Keratinocyte (primary cell): Measurements from ENCODE around the gene AWAT2. TPM values are rescaled to one million over a fixed set of nuclear protein-coding genes. Genes with fewer than 3 reads are reported as not detected.

ENCODE experiments used
- DNase-seq: peaks from one replicate; pipeline ENCODE4 v3.0.0-alpha.2; 2011; ENCODE audit warnings: low read depth, missing footprints, low spot score
- FAIRE-seq: peaks from 2 replicates; lab custom pipeline; 2011; peaks lifted over from hg19 to GRCh38; lab: Jason Lieb, UNC
- H2AFZ ChIP-seq: 2 replicates; pipeline ENCODE4 v1.6.0; 2012; ENCODE audit warnings: low read length, control low read depth, inconsistent platforms; ENCODE audit not compliant: control insufficient read depth
- H3K27ac ChIP-seq: 2 replicates; pipeline ENCODE4 v1.5.1; 2011; ENCODE audit warnings: low read length; ENCODE audit not compliant: control insufficient read depth, insufficient read depth
- H3K27me3 ChIP-seq: 3 replicates; pipeline ENCODE4 v1.6.0; 2011; ENCODE audit warnings: low read length; ENCODE audit not compliant: control insufficient read depth, insufficient read depth; ENCODE audit errors: extremely low read depth
- H3K36me3 ChIP-seq, 2 experiments: 2 replicates in 1 of 2; 3 replicates in 1 of 2; pipeline ENCODE4 v1.5.1; 2011; ENCODE audit warnings: low read length in 2 of 2, mild to moderate bottlenecking in 1 of 2; ENCODE audit not compliant: control insufficient read depth in 2 of 2, insufficient read depth in 2 of 2; ENCODE audit errors: extremely low read depth in 1 of 2
- H3K4me1 ChIP-seq: 3 replicates; pipeline ENCODE4 v1.5.1; 2011; ENCODE audit warnings: low read length; ENCODE audit not compliant: control insufficient read depth, insufficient read depth; ENCODE audit errors: extremely low read depth
- H3K4me2 ChIP-seq: 3 replicates; pipeline ENCODE4 v1.6.0; 2011; ENCODE audit warnings: low read depth, low read length; ENCODE audit not compliant: control insufficient read depth, insufficient read depth; ENCODE audit errors: extremely low read depth
- H3K4me3 ChIP-seq, 3 experiments: fragments of 200-600 bp in 1 of 3; sonication (generic) in 1 of 3; 2 replicates in 2 of 3; 3 replicates in 1 of 3; pipeline ENCODE4 v1.5.1; 2011 to 2016; ENCODE audit warnings: low read length in 3 of 3, mild to moderate bottlenecking in 3 of 3, control low read depth in 2 of 3, inconsistent platforms in 1 of 3, low read depth in 1 of 3, mixed read lengths in 1 of 3, mixed run types in 1 of 3, moderate library complexity in 1 of 3; ENCODE audit not compliant: control insufficient read depth in 2 of 3, insufficient read depth in 2 of 3; ENCODE audit errors: extremely low read depth in 1 of 3
- H3K79me2 ChIP-seq: 2 replicates; pipeline ENCODE4 v1.6.0; 2012; ENCODE audit warnings: low read length; ENCODE audit not compliant: control insufficient read depth, insufficient read depth
- H3K9ac ChIP-seq: 3 replicates; pipeline ENCODE4 v1.6.0; 2011; ENCODE audit warnings: low read length; ENCODE audit not compliant: control insufficient read depth, insufficient read depth; ENCODE audit errors: extremely low read depth
- H3K9me1 ChIP-seq: 3 replicates; pipeline ENCODE4 v1.6.0; 2011; ENCODE audit warnings: low read length; ENCODE audit not compliant: control insufficient read depth, insufficient read depth; ENCODE audit errors: extremely low read depth
- H3K9me3 ChIP-seq: 2 replicates; pipeline ENCODE4 v1.5.1; 2012; ENCODE audit warnings: low read depth, low read length; ENCODE audit not compliant: control insufficient read depth
- H4K20me1 ChIP-seq: 3 replicates; pipeline ENCODE4 v1.6.0; 2011; ENCODE audit warnings: low read length; ENCODE audit not compliant: control insufficient read depth, insufficient read depth; ENCODE audit errors: extremely low read depth
- EZH2 ChIP-seq: IDR thresholded peaks from one replicate; pipeline ENCODE4 v1.6.1; 2012; ENCODE audit warnings: inconsistent platforms, mild to moderate bottlenecking, low read length, moderate library complexity
- dilution Hi-C: fragments of 300-500 bp; cut with MboI; formaldehyde crosslinking; loops from one replicate; pipeline ENCODE4 v1.7.0; 2020; ENCODE audit warnings: low sequenced_read_pairs; ENCODE audit not compliant: extremely low pct_ligation_motif_present
- polyA plus RNA-seq, 5 experiments: library from polyadenylated mRNA; depleted of rRNA in 3 of 5; stranded (reverse) in 3 of 5; stranded (forward) in 1 of 5; unstranded in 1 of 5; fragments of >200 nt; gene quantifications; 1 replicate in 1 of 5; 2 replicates in 3 of 5; 3 replicates in 1 of 5; pipeline versions ENCODE4 v1.2.1 to v1.2.3, GENCODE V29; 2011 to 2012; ENCODE audit warnings: missing spikeins in 2 of 5, low read depth in 1 of 5, low replicate concordance in 1 of 5
- TF ChIP-seq, protein P1 (sequence below), 3 experiments: IDR thresholded peaks in 1 of 3; conservative IDR thresholded peaks in 1 of 3; optimal IDR thresholded peaks in 1 of 3; 2 replicates in 2 of 3; 3 replicates in 1 of 3; pipeline versions ENCODE3 to v1.5.1; 2011; ENCODE audit warnings: low read length in 3 of 3, mild to moderate bottlenecking in 3 of 3, moderate library complexity in 2 of 3, control low read depth in 1 of 3, inconsistent platforms in 1 of 3; ENCODE audit not compliant: insufficient read depth in 2 of 3; ENCODE audit errors: extremely low read depth in 1 of 3

Gene AWAT2
- polyA plus RNA-seq, 1 donor (not counting 4 experiments of a cell fraction or from before 2014, with no cell fraction given), result not detected

DNA sequence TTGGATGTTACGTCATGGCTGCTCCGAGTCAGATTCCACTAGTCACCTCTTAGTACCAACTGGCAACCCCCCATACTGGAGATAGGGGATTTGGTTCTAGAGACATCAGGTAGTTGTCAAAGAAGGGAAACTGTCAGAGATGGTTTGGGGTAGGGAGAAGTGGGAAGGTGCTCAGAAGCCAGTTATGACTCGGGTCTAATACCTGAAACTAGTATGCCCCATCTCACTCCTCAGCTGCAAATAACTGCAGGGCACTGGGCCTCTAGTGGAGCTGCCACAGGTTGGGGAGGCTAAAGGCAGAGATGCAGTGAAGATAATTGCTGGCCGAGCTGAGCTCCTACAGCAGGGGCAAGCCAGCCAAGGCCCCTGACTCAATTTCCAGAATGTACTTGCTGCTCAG lies 42.5 kb upstream of the AWAT2 start:
- Histone ChIP-seq H3K79me2 (no peaks in the 10 kb centered on the region), H3K4me3 (no peak overlapping the region), H3K9me3 (no peaks in the 10 kb centered on the region), H4K20me1 (no peaks in the 10 kb centered on the region), H2AFZ (no peak overlapping the region), H3K27ac (no peak overlapping the region), H3K9me1 (no peaks in the 10 kb centered on the region), H3K36me3 (no peaks in the 10 kb centered on the region), H3K4me1 (no peaks in the 10 kb centered on the region), H3K9ac (no peak overlapping the region), H3K4me2 (no peak overlapping the region), H3K27me3 (no peaks in the 10 kb centered on the region)
- FAIRE-seq, result no peak
- TF ChIP-seq, protein P1, sequence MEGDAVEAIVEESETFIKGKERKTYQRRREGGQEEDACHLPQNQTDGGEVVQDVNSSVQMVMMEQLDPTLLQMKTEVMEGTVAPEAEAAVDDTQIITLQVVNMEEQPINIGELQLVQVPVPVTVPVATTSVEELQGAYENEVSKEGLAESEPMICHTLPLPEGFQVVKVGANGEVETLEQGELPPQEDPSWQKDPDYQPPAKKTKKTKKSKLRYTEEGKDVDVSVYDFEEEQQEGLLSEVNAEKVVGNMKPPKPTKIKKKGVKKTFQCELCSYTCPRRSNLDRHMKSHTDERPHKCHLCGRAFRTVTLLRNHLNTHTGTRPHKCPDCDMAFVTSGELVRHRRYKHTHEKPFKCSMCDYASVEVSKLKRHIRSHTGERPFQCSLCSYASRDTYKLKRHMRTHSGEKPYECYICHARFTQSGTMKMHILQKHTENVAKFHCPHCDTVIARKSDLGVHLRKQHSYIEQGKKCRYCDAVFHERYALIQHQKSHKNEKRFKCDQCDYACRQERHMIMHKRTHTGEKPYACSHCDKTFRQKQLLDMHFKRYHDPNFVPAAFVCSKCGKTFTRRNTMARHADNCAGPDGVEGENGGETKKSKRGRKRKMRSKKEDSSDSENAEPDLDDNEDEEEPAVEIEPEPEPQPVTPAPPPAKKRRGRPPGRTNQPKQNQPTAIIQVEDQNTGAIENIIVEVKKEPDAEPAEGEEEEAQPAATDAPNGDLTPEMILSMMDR (optimal IDR thresholded peaks at IDR 0.05 in 1 of 3, IDR thresholded peaks at IDR 0.05 in 1 of 3, conservative IDR thresholded peaks at IDR 0.05 in 1 of 3; ENCODE audit: extremely low read depth in 1 of 3, insufficient read depth in 2 of 3, low read length in 3 of 3), result no peak
- TF ChIP-seq EZH2, result no peak
- no peak for DNase-seq
- dilution Hi-C loops, result no loop called here

DNA sequence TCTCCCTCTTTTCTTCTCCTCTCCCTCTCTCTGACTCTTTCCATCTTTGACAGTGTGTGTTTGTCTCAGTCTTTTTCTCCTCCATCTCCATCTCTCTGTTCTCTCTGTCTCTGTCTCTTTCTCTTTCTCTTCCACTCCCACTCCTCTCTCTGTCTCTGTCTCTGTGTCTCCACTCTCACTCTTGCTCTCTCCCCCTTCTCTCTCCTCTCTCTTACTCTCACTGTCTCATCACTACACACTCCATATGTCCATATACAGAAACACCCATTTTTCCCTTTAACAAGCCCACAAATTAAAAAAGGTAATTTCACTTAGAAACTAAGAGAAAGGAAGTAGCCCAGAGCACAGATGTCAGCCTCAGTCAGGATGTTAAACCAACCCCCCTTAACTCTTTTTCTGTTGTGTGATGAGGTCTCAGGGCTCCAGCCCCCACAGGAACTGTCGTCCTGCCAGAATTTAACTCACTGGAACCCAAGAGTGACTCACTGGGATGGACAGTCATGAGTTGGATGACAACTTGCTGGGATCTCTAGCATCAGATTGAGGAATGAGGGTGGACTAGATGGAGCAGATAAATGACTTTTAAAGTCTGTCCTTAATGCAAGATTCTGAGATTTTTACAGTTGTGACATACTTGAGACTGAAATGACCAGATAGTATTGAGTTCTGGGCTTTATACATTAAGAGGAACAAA lies 40.0 kb upstream of the AWAT2 start:
- Histone ChIP-seq H3K9me3 (no peaks in the 10 kb centered on the region), H3K9me1 (no peaks in the 10 kb centered on the region), H3K9ac (no peak overlapping the region), H3K36me3 (no peaks in the 10 kb centered on the region), H3K4me1 (no peaks in the 10 kb centered on the region), H3K4me3 (no peak overlapping the region), H4K20me1 (no peaks in the 10 kb centered on the region), H3K27me3 (no peaks in the 10 kb centered on the region), H3K27ac (no peak overlapping the region), H3K79me2 (no peaks in the 10 kb centered on the region), H2AFZ (no peak overlapping the region), H3K4me2 (no peak overlapping the region)
- dilution Hi-C loops, result no loop called here
- no peak for TF ChIP-seq EZH2
- TF ChIP-seq, protein P1 (optimal IDR thresholded peaks at IDR 0.05 in 1 of 3, IDR thresholded peaks at IDR 0.05 in 1 of 3, conservative IDR thresholded peaks at IDR 0.05 in 1 of 3; ENCODE audit: extremely low read depth in 1 of 3, insufficient read depth in 2 of 3, low read length in 3 of 3), result no peak
- FAIRE-seq (no peak), DNase-seq (no peak)
